GM23338 (cell line): ENCODE measurements around the gene ACSM6.

Experiments used
- CREB1 ChIP-seq: fragments of 250-450 bp; sonication (Bioruptor Pico); IDR thresholded peaks from 2 replicates; pipeline ENCODE4 v1.5.0; 2020; ENCODE audit warnings: low read depth, mild to moderate bottlenecking, moderate library complexity
- CTCF ChIP-seq, 2 experiments: fragments of 200-600 bp in 1 of 2; sonication (generic) in 1 of 2; conservative IDR thresholded peaks; 2 replicates each; pipeline versions ENCODE4 v1.5.1 to v1.6.1; 2016 to 2017; ENCODE audit warnings: antibody characterized with exemption in 2 of 2, low read depth in 2 of 2, mild to moderate bottlenecking in 2 of 2, moderate library complexity in 1 of 2
- ETS1 ChIP-seq: IDR thresholded peaks from 2 replicates; pipeline ENCODE4 v1.6.1; 2016; ENCODE audit warnings: antibody characterized with exemption
- EZH2 ChIP-seq: fragments of 200-600 bp; sonication (generic); IDR thresholded peaks from one replicate; pipeline ENCODE4 v1.8.0; 2017; ENCODE audit warnings: antibody characterized with exemption, mild to moderate bottlenecking, low read depth; ENCODE audit not compliant: unreplicated experiment
- EZH2phosphoT487 ChIP-seq: fragments of 200-600 bp; sonication (generic); IDR thresholded peaks from one replicate; pipeline ENCODE4 v1.8.1; 2018; ENCODE audit warnings: antibody characterized with exemption; ENCODE audit not compliant: unreplicated experiment
- NANOG ChIP-seq: IDR thresholded peaks from 2 replicates; pipeline ENCODE4 v1.6.1; 2016; ENCODE audit warnings: antibody characterized with exemption, borderline replicate concordance
- POLR2AphosphoS5 ChIP-seq: IDR thresholded peaks from 2 replicates; pipeline ENCODE4 v1.6.1; 2016; ENCODE audit warnings: antibody characterized with exemption, low read depth
- REST ChIP-seq: IDR thresholded peaks from one replicate; pipeline ENCODE4 v1.6.1; 2018; ENCODE audit warnings: antibody characterized with exemption; ENCODE audit not compliant: unreplicated experiment
- ZNF331 ChIP-seq: fragments of 250-450 bp; sonication (Bioruptor Pico); IDR thresholded peaks from 2 replicates; pipeline ENCODE4 v1.5.0; 2020; ENCODE audit warnings: low read depth, mild to moderate bottlenecking, moderate library complexity
- TF ChIP-seq, protein P1 (sequence below): fragments of 250-450 bp; sonication (Bioruptor Pico); IDR thresholded peaks from 2 replicates; pipeline ENCODE4 v1.5.0; 2020; ENCODE audit warnings: mild to moderate bottlenecking, moderate library complexity

- TF ChIP-seq POLR2AphosphoS5 (no peak), EZH2 (no peak), CREB1 (CRISPR knock-in tag) (no peak), CTCF (conservative IDR thresholded peaks at IDR 0.05; ENCODE audit: low read depth in 2 of 2) (no peak), REST (no peak), ETS1 (no peak), EZH2phosphoT487 (no peak), ZNF331 (CRISPR knock-in tag) (no peak), NANOG (no peak)
- TF ChIP-seq, protein P1, sequence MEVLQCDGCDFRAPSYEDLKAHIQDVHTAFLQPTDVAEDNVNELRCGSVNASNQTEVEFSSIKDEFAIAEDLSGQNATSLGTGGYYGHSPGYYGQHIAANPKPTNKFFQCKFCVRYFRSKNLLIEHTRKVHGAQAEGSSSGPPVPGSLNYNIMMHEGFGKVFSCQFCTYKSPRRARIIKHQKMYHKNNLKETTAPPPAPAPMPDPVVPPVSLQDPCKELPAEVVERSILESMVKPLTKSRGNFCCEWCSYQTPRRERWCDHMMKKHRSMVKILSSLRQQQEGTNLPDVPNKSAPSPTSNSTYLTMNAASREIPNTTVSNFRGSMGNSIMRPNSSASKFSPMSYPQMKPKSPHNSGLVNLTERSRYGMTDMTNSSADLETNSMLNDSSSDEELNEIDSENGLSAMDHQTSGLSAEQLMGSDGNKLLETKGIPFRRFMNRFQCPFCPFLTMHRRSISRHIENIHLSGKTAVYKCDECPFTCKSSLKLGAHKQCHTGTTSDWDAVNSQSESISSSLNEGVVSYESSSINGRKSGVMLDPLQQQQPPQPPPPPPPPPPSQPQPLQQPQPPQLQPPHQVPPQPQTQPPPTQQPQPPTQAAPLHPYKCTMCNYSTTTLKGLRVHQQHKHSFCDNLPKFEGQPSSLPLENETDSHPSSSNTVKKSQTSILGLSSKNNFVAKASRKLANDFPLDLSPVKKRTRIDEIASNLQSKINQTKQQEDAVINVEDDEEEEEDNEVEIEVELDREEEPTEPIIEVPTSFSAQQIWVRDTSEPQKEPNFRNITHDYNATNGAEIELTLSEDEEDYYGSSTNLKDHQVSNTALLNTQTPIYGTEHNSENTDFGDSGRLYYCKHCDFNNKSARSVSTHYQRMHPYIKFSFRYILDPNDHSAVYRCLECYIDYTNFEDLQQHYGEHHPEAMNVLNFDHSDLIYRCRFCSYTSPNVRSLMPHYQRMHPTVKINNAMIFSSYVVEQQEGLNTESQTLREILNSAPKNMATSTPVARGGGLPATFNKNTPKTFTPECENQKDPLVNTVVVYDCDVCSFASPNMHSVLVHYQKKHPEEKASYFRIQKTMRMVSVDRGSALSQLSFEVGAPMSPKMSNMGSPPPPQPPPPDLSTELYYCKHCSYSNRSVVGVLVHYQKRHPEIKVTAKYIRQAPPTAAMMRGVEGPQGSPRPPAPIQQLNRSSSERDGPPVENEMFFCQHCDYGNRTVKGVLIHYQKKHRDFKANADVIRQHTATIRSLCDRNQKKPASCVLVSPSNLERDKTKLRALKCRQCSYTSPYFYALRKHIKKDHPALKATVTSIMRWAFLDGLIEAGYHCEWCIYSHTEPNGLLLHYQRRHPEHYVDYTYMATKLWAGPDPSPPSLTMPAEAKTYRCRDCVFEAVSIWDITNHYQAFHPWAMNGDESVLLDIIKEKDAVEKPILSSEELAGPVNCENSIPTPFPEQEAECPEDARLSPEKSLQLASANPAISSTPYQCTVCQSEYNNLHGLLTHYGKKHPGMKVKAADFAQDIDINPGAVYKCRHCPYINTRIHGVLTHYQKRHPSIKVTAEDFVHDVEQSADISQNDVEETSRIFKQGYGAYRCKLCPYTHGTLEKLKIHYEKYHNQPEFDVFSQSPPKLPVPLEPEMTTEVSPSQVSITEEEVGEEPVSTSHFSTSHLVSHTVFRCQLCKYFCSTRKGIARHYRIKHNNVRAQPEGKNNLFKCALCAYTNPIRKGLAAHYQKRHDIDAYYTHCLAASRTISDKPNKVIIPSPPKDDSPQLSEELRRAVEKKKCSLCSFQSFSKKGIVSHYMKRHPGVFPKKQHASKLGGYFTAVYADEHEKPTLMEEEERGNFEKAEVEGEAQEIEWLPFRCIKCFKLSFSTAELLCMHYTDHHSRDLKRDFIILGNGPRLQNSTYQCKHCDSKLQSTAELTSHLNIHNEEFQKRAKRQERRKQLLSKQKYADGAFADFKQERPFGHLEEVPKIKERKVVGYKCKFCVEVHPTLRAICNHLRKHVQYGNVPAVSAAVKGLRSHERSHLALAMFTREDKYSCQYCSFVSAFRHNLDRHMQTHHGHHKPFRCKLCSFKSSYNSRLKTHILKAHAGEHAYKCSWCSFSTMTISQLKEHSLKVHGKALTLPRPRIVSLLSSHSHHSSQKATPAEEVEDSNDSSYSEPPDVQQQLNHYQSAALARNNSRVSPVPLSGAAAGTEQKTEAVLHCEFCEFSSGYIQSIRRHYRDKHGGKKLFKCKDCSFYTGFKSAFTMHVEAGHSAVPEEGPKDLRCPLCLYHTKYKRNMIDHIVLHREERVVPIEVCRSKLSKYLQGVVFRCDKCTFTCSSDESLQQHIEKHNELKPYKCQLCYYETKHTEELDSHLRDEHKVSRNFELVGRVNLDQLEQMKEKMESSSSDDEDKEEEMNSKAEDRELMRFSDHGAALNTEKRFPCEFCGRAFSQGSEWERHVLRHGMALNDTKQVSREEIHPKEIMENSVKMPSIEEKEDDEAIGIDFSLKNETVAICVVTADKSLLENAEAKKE, result no peak
Measured at GRCh38 chr10:95267251-95267650, 73.2 kb downstream of the ACSM6 start.
